HepG2 (cell line): ENCODE measurements around the gene OVOL2. TPM values are rescaled to one million over a fixed set of nuclear protein-coding genes. Genes with fewer than 3 reads are reported as not detected.

Source experiments
- AKAP8 ChIP-seq: sonication (generic); formaldehyde crosslinking; IDR thresholded peaks from 2 replicates; pipeline ENCODE4 v1.5.1; 2020; ENCODE audit warnings: mild to moderate bottlenecking, missing genetic modification reagents
- ARID2 ChIP-seq: sonication (generic); formaldehyde crosslinking; IDR thresholded peaks from 2 replicates; pipeline ENCODE4 v1.8.1; 2022; ENCODE audit warnings: mild to moderate bottlenecking, missing genetic modification reagents, borderline replicate concordance
- ATF6 ChIP-seq: sonication (generic); formaldehyde crosslinking; conservative IDR thresholded peaks from 2 replicates; pipeline ENCODE4 v1.4.0; 2020; ENCODE audit warnings: missing genetic modification reagents
- ELF1 ChIP-seq: sonication (generic); formaldehyde crosslinking; IDR thresholded peaks from 2 replicates; pipeline ENCODE4 v1.4.0; 2020; ENCODE audit warnings: missing genetic modification reagents
- ETV6 ChIP-seq: sonication (generic); formaldehyde crosslinking; conservative IDR thresholded peaks from 2 replicates; pipeline ENCODE4 v1.4.0; 2020; ENCODE audit warnings: missing genetic modification reagents
- JUN ChIP-seq: sonication (generic); formaldehyde crosslinking; IDR thresholded peaks from 2 replicates; pipeline ENCODE4 v1.4.0; 2020; ENCODE audit warnings: mild to moderate bottlenecking, missing genetic modification reagents
- MTA1 ChIP-seq: sonication (generic); formaldehyde crosslinking; IDR thresholded peaks from 2 replicates; pipeline ENCODE4 v1.4.0; 2020; ENCODE audit warnings: missing genetic modification reagents, mild to moderate bottlenecking, borderline replicate concordance
- NPAS2 ChIP-seq: sonication (generic); formaldehyde crosslinking; IDR thresholded peaks from 2 replicates; pipeline ENCODE4 v1.8.0; 2022; ENCODE audit warnings: mild to moderate bottlenecking, missing genetic modification reagents, borderline replicate concordance
- PCBP2 ChIP-seq: fragments of 200-400 bp; formaldehyde crosslinking; optimal IDR thresholded peaks from 2 replicates; pipeline ENCODE3; 2018; ENCODE audit warnings: low read length, low read depth; ENCODE audit not compliant: poor library complexity, severe bottlenecking
- ZBTB49 ChIP-seq: sonication (generic); formaldehyde crosslinking; IDR thresholded peaks from 2 replicates; pipeline ENCODE4 v1.4.0; 2020; ENCODE audit warnings: missing genetic modification reagents, borderline replicate concordance
- ZNF562 ChIP-seq: sonication (generic); formaldehyde crosslinking; IDR thresholded peaks from 2 replicates; pipeline ENCODE4 v1.8.0; 2022; ENCODE audit warnings: missing genetic modification reagents, borderline replicate concordance
- ZNF687 ChIP-seq: sonication (generic); formaldehyde crosslinking; IDR thresholded peaks from 2 replicates; pipeline ENCODE4 v1.5.1; 2020; ENCODE audit warnings: mild to moderate bottlenecking, missing genetic modification reagents, moderate library complexity
- ZNF720 ChIP-seq: sonication (generic); formaldehyde crosslinking; IDR thresholded peaks from 2 replicates; pipeline ENCODE4 v1.4.0; 2020; ENCODE audit warnings: missing genetic modification reagents
- ZNF781 ChIP-seq: sonication (generic); formaldehyde crosslinking; IDR thresholded peaks from 2 replicates; pipeline ENCODE4 v1.5.1; 2020; ENCODE audit warnings: borderline replicate concordance, mild to moderate bottlenecking, missing genetic modification reagents; ENCODE audit errors: not compliant biosample characterization
- ZSCAN22 ChIP-seq: sonication (generic); formaldehyde crosslinking; IDR thresholded peaks from 2 replicates; pipeline ENCODE4 v1.4.0; 2020; ENCODE audit warnings: mild to moderate bottlenecking, missing genetic modification reagents
- ZZZ3 ChIP-seq: sonication (generic); formaldehyde crosslinking; IDR thresholded peaks from 2 replicates; pipeline ENCODE4 v1.4.0; 2020; ENCODE audit warnings: missing genetic modification reagents, mild to moderate bottlenecking, borderline replicate concordance
- polyA plus RNA-seq, 8 experiments: library from polyadenylated mRNA; depleted of rRNA in 3 of 8; stranded (reverse) in 7 of 8; unstranded in 1 of 8; fragments of >200 nt; fragmentation: Illumina TruSeq in 4 of 8; extraction: Trizol in 4 of 8; gene quantifications; 2 replicates each; pipeline versions ENCODE4 v1.2.1 to v1.2.3, GENCODE V29; 2011 to 2016; ENCODE audit warnings: low read depth in 4 of 8, missing spikeins in 1 of 8, mixed read lengths in 1 of 8; ENCODE audit not compliant: insufficient read depth in 1 of 8
- total RNA-seq, 5 experiments: library from RNA; depleted of rRNA; stranded (reverse); fragments of >200 nt; fragmentation: Illumina TruSeq; extraction: Trizol; gene quantifications; 2 replicates each; pipeline ENCODE4 v1.2.3, GENCODE V29; 2016; ENCODE audit warnings: low read depth in 1 of 5

Gene OVOL2
- total and polyA plus RNA-seq, 2 of the 13 experiments (the other 11 are each of a cell fraction or from before 2014, with no cell fraction given) = 0.20 to 0.31 TPM

GRCh38 chr20:18001131-18001921 lies 56.4 kb downstream of the OVOL2 start (continued):
- TF ChIP-seq ZNF781 (no peak), AKAP8 (CRISPR knock-in tag) (no peak), ZNF720 (CRISPR knock-in tag) (no peak), ZSCAN22 (no peak), ZZZ3 (CRISPR knock-in tag) (0 out of 2 replicates have a peak, but pooled peaks have one; percentile 36), ZBTB49 (CRISPR knock-in tag) (no peak), NPAS2 (no peak), ZNF687 (peak; percentile 66), ATF6 (no peak), ETV6 (CRISPR knock-in tag) (no peak), ZNF562 (no peak), JUN (CRISPR knock-in tag) (no peak), ELF1 (CRISPR knock-in tag) (no peak; the same call in 1 of the 2 replicates), ARID2 (no peak), PCBP2 (no peak), MTA1 (CRISPR knock-in tag) (no peak)
